ENCODE results near the gene COG2. TPM values are rescaled to one million over a fixed set of nuclear protein-coding genes. Genes with fewer than 3 reads are reported as not detected.

COG2 gene, protein sequence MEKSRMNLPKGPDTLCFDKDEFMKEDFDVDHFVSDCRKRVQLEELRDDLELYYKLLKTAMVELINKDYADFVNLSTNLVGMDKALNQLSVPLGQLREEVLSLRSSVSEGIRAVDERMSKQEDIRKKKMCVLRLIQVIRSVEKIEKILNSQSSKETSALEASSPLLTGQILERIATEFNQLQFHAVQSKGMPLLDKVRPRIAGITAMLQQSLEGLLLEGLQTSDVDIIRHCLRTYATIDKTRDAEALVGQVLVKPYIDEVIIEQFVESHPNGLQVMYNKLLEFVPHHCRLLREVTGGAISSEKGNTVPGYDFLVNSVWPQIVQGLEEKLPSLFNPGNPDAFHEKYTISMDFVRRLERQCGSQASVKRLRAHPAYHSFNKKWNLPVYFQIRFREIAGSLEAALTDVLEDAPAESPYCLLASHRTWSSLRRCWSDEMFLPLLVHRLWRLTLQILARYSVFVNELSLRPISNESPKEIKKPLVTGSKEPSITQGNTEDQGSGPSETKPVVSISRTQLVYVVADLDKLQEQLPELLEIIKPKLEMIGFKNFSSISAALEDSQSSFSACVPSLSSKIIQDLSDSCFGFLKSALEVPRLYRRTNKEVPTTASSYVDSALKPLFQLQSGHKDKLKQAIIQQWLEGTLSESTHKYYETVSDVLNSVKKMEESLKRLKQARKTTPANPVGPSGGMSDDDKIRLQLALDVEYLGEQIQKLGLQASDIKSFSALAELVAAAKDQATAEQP
- total RNA-seq, result 10 to 100 TPM; 29.1 to 41.6 (median 31.9) TPM
- 10 to 100 TPM; 13.1 to 15.0 (median 13.6) TPM for polyA plus RNA-seq
- long read RNA-seq, donor 1, partial matches to known transcripts, result 0 of 4 reads
- long read RNA-seq, donor 1, other reads (novel, unspliced or antisense), result 0 of 4 reads
- long read RNA-seq, donor 2, transcript COG2-202 (18 exons, 2,921 nt), result major isoform, 7 of 8 reads
- long read RNA-seq, donor 2, partial matches to known transcripts, result 0 of 8 reads
- long read RNA-seq, donor 2, other reads (novel, unspliced or antisense), result 0 of 8 reads

GRCh38 chr1:230642263-230642959 is at the start of gene COG2:
Gene COG2 (plus strand): TSS chr1:230642481. CDS start chr1:230642607, 126 bp downstream.
- peak within 1 kb of the TSS; percentile 74 to 91 (median 88) for H3K27ac ChIP-seq
- peaks cover 0 to 18% (median 2%) of the 10 kb centered on the region in 6 donors for H3K36me3 ChIP-seq
- H3K9me3 ChIP-seq, result no peaks in the 10 kb centered on the region
- peak in 1 of 3 donors; percentile 58 for TF ChIP-seq POLR2A (IDR thresholded peaks at IDR 0.05)
- TF ChIP-seq POLR2AphosphoS5 (IDR thresholded peaks at IDR 0.05), result peak; percentile 93 to 95 (median 93)
- TF ChIP-seq, protein P1, sequence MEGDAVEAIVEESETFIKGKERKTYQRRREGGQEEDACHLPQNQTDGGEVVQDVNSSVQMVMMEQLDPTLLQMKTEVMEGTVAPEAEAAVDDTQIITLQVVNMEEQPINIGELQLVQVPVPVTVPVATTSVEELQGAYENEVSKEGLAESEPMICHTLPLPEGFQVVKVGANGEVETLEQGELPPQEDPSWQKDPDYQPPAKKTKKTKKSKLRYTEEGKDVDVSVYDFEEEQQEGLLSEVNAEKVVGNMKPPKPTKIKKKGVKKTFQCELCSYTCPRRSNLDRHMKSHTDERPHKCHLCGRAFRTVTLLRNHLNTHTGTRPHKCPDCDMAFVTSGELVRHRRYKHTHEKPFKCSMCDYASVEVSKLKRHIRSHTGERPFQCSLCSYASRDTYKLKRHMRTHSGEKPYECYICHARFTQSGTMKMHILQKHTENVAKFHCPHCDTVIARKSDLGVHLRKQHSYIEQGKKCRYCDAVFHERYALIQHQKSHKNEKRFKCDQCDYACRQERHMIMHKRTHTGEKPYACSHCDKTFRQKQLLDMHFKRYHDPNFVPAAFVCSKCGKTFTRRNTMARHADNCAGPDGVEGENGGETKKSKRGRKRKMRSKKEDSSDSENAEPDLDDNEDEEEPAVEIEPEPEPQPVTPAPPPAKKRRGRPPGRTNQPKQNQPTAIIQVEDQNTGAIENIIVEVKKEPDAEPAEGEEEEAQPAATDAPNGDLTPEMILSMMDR (IDR thresholded peaks at IDR 0.05 in 8 of 11, conservative IDR thresholded peaks at IDR 0.05 in 3 of 11), result peak; percentile 99 to 100 (median 100)
- DNase-seq, result peak; percentile 99
- peak within 1 kb of the TSS; percentile 71 to 97 (median 90) for H3K4me3 ChIP-seq
- peaks cover 23 to 60% (median 45%) of the 10 kb centered on the region in 6 donors for H3K4me1 ChIP-seq
- H3K27me3 ChIP-seq (replicated peaks in 1 of 7), result peaks cover 0 to 11% (median 0%) of the 10 kb centered on the region in 7 donors
- intact Hi-C loops (cut with DNase I; ENCODE audit: low total_unique reads), result no loop called here
- 0 to 1% (median 0%) methylated on average over 39 to 62 of the region's 62 CpGs for WGBS, 5 donors

GRCh38 chr1:230592848-230593414 is 49.4 kb upstream of the COG2 start:
- Histone ChIP-seq H3K36me3 (no peaks in the 10 kb centered on the region), H3K27ac (no peak overlapping the region), H3K4me3 (no peak overlapping the region), H3K9me3 (no peaks in the 10 kb centered on the region), H3K4me1 (no peaks in the 10 kb centered on the region), H3K27me3 (replicated peaks in 1 of 7) (peaks cover 0 to 22% (median 0%) of the 10 kb centered on the region in 7 donors)
- WGBS, 5 donors, result 38 to 88% (median 53%) methylated on average over 2 of the region's 2 CpGs
- TF ChIP-seq POLR2AphosphoS5 (IDR thresholded peaks at IDR 0.05), result no peak
- TF ChIP-seq POLR2A (IDR thresholded peaks at IDR 0.05), result no peak
- TF ChIP-seq, protein P1 (IDR thresholded peaks at IDR 0.05 in 8 of 11, conservative IDR thresholded peaks at IDR 0.05 in 3 of 11), result no peak
- intact Hi-C loops (cut with DNase I; ENCODE audit: low total_unique reads), result no loop called here
- DNase-seq, result no peak

GRCh38 chr1:230594214-230594773 is 48.0 kb upstream of the COG2 start:
- no peak for DNase-seq
- 69 to 87% (median 80%) methylated on average over 1 of the region's 1 CpG for WGBS, 5 donors
- no peaks in the 10 kb centered on the region for H3K36me3 ChIP-seq
- peaks cover 0 to 9% (median 2%) of the 10 kb centered on the region in 8 donors for H3K9me3 ChIP-seq
- no peak overlapping the region for H3K4me3 ChIP-seq
- no peak overlapping the region for H3K27ac ChIP-seq
- no peaks in the 10 kb centered on the region for H3K4me1 ChIP-seq
- H3K27me3 ChIP-seq (replicated peaks in 1 of 7), result peaks cover 0 to 26% (median 0%) of the 10 kb centered on the region in 7 donors
- intact Hi-C loops (cut with DNase I; ENCODE audit: low total_unique reads), result no loop called here
- TF ChIP-seq, protein P1 (IDR thresholded peaks at IDR 0.05 in 8 of 11, conservative IDR thresholded peaks at IDR 0.05 in 3 of 11), result no peak
- TF ChIP-seq POLR2A (IDR thresholded peaks at IDR 0.05) (no peak), POLR2AphosphoS5 (IDR thresholded peaks at IDR 0.05) (no peak)

Measured in spleen (tissue), 13 donors.